K562 (cell line): ENCODE results near the gene TRIP10. TPM values are rescaled to one million over a fixed set of nuclear protein-coding genes. Genes with fewer than 3 reads are reported as not detected.

Source experiments
- ADNP ChIP-seq: fragments of 200-800 bp; sonication (Bioruptor generic); IDR thresholded peaks from 2 replicates; pipeline ENCODE4 v1.6.1; 2016; ENCODE audit warnings: missing genetic modification characterization, missing compliant biosample characterization
- CEBPG ChIP-seq, 3 experiments: fragments of 200-800 bp in 1 of 3; sonication (Bioruptor generic) in 1 of 3; sonication (generic) in 1 of 3; formaldehyde crosslinking in 1 of 3; IDR thresholded peaks in 2 of 3; conservative IDR thresholded peaks in 1 of 3; 2 replicates each; pipeline versions ENCODE4 v1.6.1 to v1.8.0; 2016 to 2022; ENCODE audit warnings: missing compliant biosample characterization in 2 of 3, missing genetic modification characterization in 2 of 3, mild to moderate bottlenecking in 1 of 3, missing genetic modification reagents in 1 of 3
- FOXK2 ChIP-seq, 2 experiments: fragments of 450-650 bp; IDR thresholded peaks in 1 of 2; conservative IDR thresholded peaks in 1 of 2; 2 replicates each; pipeline ENCODE4 v1.6.1; 2016; ENCODE audit warnings: low read depth in 2 of 2, mild to moderate bottlenecking in 1 of 2
- GABPB1 ChIP-seq: sonication (generic); formaldehyde crosslinking; IDR thresholded peaks from 2 replicates; pipeline ENCODE4 v1.8.0; 2022; ENCODE audit warnings: mild to moderate bottlenecking, missing genetic modification reagents
- GATA2 ChIP-seq: sonication (generic); formaldehyde crosslinking; IDR thresholded peaks from 2 replicates; pipeline ENCODE4 v1.4.0; 2020; ENCODE audit warnings: mild to moderate bottlenecking, missing genetic modification reagents
- GTF2A2 ChIP-seq: IDR thresholded peaks from 2 replicates; pipeline ENCODE4 v1.6.1; 2016; ENCODE audit warnings: mild to moderate bottlenecking, missing genetic modification characterization, missing compliant biosample characterization
- HNRNPUL1 ChIP-seq: fragments of 200-400 bp; formaldehyde crosslinking; IDR thresholded peaks from 2 replicates; pipeline ENCODE4 v1.6.1; 2017; ENCODE audit warnings: low read length
- ILK ChIP-seq: fragments of 450-650 bp; IDR thresholded peaks from 2 replicates; pipeline ENCODE4 v1.6.1; 2016; ENCODE audit warnings: missing genetic modification characterization, low read depth, mild to moderate bottlenecking, missing compliant biosample characterization, moderate library complexity, borderline replicate concordance
- KDM1A ChIP-seq, 2 experiments: fragments of 450-650 bp; IDR thresholded peaks; 2 replicates each; pipeline ENCODE4 v1.6.1; 2016; ENCODE audit warnings: mild to moderate bottlenecking in 2 of 2
- MYNN ChIP-seq, 2 experiments: sonication (generic); formaldehyde crosslinking in 1 of 2; IDR thresholded peaks; 2 replicates each; pipeline versions ENCODE4 v1.5.0 to v1.6.1; 2016 to 2020; ENCODE audit warnings: antibody characterized with exemption in 1 of 2, missing genetic modification reagents in 1 of 2
- NBN ChIP-seq: fragments of 450-650 bp; IDR thresholded peaks from 2 replicates; pipeline ENCODE4 v1.6.1; 2016; ENCODE audit warnings: low read depth, mild to moderate bottlenecking
- PTTG1 ChIP-seq: fragments of 450-650 bp; IDR thresholded peaks from 2 replicates; pipeline ENCODE4 v1.6.1; 2016; ENCODE audit warnings: low read depth, mild to moderate bottlenecking, missing genetic modification characterization, missing compliant biosample characterization
- PYGO2 ChIP-seq: fragments of 450-650 bp; IDR thresholded peaks from 2 replicates; pipeline ENCODE4 v1.6.1; 2016; ENCODE audit warnings: mild to moderate bottlenecking, missing genetic modification characterization, moderate library complexity, missing compliant biosample characterization
- ZNF3 ChIP-seq: fragments of 250-450 bp; sonication (Bioruptor Pico); IDR thresholded peaks from 2 replicates; pipeline ENCODE4 v1.5.0; 2021; ENCODE audit warnings: mild to moderate bottlenecking, moderate library complexity
- polyA plus RNA-seq, 8 experiments: library from polyadenylated mRNA; depleted of rRNA in 4 of 8; stranded (reverse) in 5 of 8; unstranded in 3 of 8; fragments of >200 nt; fragmentation: Nextera tagmentation in 2 of 8; fragmentation: Illumina TruSeq in 1 of 8; extraction: Ambion mirVana in 2 of 8; extraction: Trizol in 1 of 8; gene quantifications; 2 replicates each; pipeline versions ENCODE4 v1.2.1 to v1.2.3, GENCODE V29; 2011 to 2014; ENCODE audit warnings: inconsistent platforms in 1 of 8, missing spikeins in 1 of 8
- total RNA-seq, 7 experiments: library from RNA; depleted of rRNA in 6 of 7; stranded (reverse); fragments of >200 nt in 6 of 7; fragmentation: Illumina TruSeq in 2 of 7; extraction: Trizol in 2 of 7; gene quantifications; 2 replicates each; pipeline versions ENCODE4 v1.2.1 to v1.2.3, GENCODE V29; 2011 to 2021; ENCODE audit warnings: low replicate concordance in 1 of 7
- TF ChIP-seq, protein P1 (sequence below): fragments of 250-450 bp; sonication (Bioruptor Pico); IDR thresholded peaks from 2 replicates; pipeline ENCODE4 v1.4.0; 2020; ENCODE audit warnings: borderline replicate concordance
- TF ChIP-seq, protein P2 (sequence below): fragments of 450-650 bp; IDR thresholded peaks from 2 replicates; pipeline ENCODE4 v1.6.1; 2016
- TF ChIP-seq, protein P3 (sequence below): fragments of 250-450 bp; sonication (Bioruptor Pico); IDR thresholded peaks from 2 replicates; pipeline ENCODE4 v1.9.0; 2021; ENCODE audit warnings: mild to moderate bottlenecking, inconsistent platforms
- TF ChIP-seq, protein P4 (sequence below): fragments of 250-450 bp; sonication (Bioruptor Pico); IDR thresholded peaks from 2 replicates; pipeline ENCODE4 v1.8.0; 2022; ENCODE audit warnings: inconsistent platforms

Gene TRIP10
- total and polyA plus RNA-seq, 9 of the 15 experiments (the other 6 are each of a cell fraction or from before 2014, with no cell fraction given): 1.2 to 66.8 (median 36.1) TPM

DNA sequence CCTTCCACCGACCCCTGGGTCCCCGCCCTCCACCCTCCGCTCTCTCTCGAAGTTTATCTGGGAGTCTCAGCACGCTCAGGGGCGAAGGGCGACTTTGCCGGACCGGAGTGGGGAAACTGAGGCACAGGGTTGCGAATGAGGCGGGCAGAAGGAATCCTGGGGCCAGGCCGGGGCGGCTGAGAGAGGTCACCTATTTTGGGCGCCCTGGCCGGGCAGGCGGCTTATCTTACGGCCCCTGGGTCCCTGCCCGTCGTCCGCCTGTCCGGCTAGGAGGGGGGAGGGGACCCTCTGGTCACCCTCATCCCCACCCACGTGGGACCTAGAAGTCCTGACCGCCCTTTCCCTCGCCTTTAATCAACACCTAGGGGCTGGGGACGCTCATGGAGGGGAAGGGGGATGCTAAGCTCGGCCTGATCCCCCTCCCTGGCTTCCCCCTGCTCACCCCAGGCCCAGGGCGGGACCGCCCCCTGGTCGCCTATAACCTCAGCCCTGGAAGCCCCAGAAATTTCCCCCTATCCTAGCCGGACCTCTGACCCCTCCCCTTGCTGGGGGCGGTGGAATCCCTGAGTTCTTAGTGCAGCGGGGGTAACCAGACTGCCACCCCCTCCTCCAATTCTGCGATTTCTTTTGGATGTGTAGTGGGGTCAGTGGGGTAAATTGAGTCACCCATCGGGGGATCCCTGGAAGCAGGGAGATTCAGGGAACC, 556 bp downstream of the TRIP10 start (continued):
- TF ChIP-seq GTF2A2 (tag) (no peak), ADNP (no peak), KDM1A (IDR thresholded peaks at IDR 0.05) (peak in 1 of 2 experiments; percentile 25; a peak in 1 of 4 replicates), GABPB1 (CRISPR knock-in tag) (no peak), HNRNPUL1 (no peak), MYNN (IDR thresholded peaks at IDR 0.05) (no peak), MYNN (CRISPR knock-in tag; IDR thresholded peaks at IDR 0.05) (no peak), PYGO2 (tag) (no peak), FOXK2 (conservative IDR thresholded peaks at IDR 0.05 in 1 of 2, IDR thresholded peaks at IDR 0.05 in 1 of 2; ENCODE audit: low read depth in 2 of 2) (no peak), CEBPG (CRISPR knock-in tag; IDR thresholded peaks at IDR 0.05) (no peak), CEBPG (tag; conservative IDR thresholded peaks at IDR 0.05 in 1 of 2, IDR thresholded peaks at IDR 0.05 in 1 of 2) (no peak), ZNF3 (no peak), PTTG1 (tag) (no peak), GATA2 (CRISPR knock-in tag) (peak; percentile 41; the same call in 1 of the 2 replicates), ILK (tag) (no peak), NBN (no peak)
- TF ChIP-seq, protein P1, sequence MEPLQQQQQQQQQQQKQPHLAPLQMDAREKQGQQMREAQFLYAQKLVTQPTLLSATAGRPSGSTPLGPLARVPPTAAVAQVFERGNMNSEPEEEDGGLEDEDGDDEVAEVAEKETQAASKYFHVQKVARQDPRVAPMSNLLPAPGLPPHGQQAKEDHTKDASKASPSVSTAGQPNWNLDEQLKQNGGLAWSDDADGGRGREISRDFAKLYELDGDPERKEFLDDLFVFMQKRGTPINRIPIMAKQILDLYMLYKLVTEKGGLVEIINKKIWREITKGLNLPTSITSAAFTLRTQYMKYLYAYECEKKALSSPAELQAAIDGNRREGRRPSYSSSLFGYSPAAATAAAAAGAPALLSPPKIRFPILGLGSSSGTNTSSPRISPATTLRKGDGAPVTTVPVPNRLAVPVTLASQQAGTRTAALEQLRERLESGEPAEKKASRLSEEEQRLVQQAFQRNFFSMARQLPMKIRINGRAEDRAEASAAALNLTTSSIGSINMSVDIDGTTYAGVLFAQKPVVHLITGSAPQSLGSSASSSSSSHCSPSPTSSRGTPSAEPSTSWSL: no peak
- TF ChIP-seq, protein P2, sequence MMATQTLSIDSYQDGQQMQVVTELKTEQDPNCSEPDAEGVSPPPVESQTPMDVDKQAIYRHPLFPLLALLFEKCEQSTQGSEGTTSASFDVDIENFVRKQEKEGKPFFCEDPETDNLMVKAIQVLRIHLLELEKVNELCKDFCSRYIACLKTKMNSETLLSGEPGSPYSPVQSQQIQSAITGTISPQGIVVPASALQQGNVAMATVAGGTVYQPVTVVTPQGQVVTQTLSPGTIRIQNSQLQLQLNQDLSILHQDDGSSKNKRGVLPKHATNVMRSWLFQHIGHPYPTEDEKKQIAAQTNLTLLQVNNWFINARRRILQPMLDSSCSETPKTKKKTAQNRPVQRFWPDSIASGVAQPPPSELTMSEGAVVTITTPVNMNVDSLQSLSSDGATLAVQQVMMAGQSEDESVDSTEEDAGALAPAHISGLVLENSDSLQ: no peak
- TF ChIP-seq, protein P3, sequence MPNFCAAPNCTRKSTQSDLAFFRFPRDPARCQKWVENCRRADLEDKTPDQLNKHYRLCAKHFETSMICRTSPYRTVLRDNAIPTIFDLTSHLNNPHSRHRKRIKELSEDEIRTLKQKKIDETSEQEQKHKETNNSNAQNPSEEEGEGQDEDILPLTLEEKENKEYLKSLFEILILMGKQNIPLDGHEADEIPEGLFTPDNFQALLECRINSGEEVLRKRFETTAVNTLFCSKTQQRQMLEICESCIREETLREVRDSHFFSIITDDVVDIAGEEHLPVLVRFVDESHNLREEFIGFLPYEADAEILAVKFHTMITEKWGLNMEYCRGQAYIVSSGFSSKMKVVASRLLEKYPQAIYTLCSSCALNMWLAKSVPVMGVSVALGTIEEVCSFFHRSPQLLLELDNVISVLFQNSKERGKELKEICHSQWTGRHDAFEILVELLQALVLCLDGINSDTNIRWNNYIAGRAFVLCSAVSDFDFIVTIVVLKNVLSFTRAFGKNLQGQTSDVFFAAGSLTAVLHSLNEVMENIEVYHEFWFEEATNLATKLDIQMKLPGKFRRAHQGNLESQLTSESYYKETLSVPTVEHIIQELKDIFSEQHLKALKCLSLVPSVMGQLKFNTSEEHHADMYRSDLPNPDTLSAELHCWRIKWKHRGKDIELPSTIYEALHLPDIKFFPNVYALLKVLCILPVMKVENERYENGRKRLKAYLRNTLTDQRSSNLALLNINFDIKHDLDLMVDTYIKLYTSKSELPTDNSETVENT (CRISPR knock-in tag): no peak
- TF ChIP-seq, protein P4, sequence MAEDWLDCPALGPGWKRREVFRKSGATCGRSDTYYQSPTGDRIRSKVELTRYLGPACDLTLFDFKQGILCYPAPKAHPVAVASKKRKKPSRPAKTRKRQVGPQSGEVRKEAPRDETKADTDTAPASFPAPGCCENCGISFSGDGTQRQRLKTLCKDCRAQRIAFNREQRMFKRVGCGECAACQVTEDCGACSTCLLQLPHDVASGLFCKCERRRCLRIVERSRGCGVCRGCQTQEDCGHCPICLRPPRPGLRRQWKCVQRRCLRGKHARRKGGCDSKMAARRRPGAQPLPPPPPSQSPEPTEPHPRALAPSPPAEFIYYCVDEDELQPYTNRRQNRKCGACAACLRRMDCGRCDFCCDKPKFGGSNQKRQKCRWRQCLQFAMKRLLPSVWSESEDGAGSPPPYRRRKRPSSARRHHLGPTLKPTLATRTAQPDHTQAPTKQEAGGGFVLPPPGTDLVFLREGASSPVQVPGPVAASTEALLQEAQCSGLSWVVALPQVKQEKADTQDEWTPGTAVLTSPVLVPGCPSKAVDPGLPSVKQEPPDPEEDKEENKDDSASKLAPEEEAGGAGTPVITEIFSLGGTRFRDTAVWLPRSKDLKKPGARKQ (CRISPR knock-in tag): no peak
